K562 (cell line): ENCODE measurements around the gene ATP2A1. TPM values are rescaled to one million over a fixed set of nuclear protein-coding genes. Genes with fewer than 3 reads are reported as not detected.

Experiments used
- ARNT ChIP-seq, 2 experiments: fragments of 450-650 bp; IDR thresholded peaks; 2 replicates each; pipeline ENCODE4 v1.6.1; 2016; ENCODE audit warnings: mild to moderate bottlenecking in 1 of 2
- EGR1 ChIP-seq: fragments of 450-650 bp; conservative IDR thresholded peaks from 2 replicates; pipeline ENCODE4 v1.6.1; 2017; ENCODE audit warnings: mild to moderate bottlenecking
- FOS ChIP-seq: IDR thresholded peaks from 3 replicates; pipeline ENCODE4 v1.6.1; 2011; ENCODE audit not compliant: insufficient read length; ENCODE audit errors: extremely low read depth
- GTF2A2 ChIP-seq: IDR thresholded peaks from 2 replicates; pipeline ENCODE4 v1.6.1; 2016; ENCODE audit warnings: mild to moderate bottlenecking, missing genetic modification characterization, missing compliant biosample characterization
- HDAC6 ChIP-seq: IDR thresholded peaks from 2 replicates; pipeline ENCODE4 v1.6.1; 2012; ENCODE audit warnings: low read depth, mild to moderate bottlenecking, control low read depth, inconsistent platforms, low read length, moderate library complexity
- HMG20B ChIP-seq: fragments of 250-450 bp; sonication (Bioruptor Pico); IDR thresholded peaks from 2 replicates; pipeline ENCODE4 v1.5.0; 2021; ENCODE audit warnings: mild to moderate bottlenecking
- IRF9 ChIP-seq: fragments of 450-650 bp; IDR thresholded peaks from 2 replicates; pipeline ENCODE4 v1.6.1; 2016; ENCODE audit warnings: missing biosample characterization, missing genetic modification characterization
- KDM5B ChIP-seq: fragments of 200-600 bp; sonication (generic); IDR thresholded peaks from 2 replicates; pipeline ENCODE4 v1.6.1; 2012; ENCODE audit warnings: low read depth, mild to moderate bottlenecking, moderate library complexity, low read length, control low read depth, inconsistent platforms; ENCODE audit not compliant: insufficient replicate concordance
- NCOA2 ChIP-seq, 2 experiments: fragments of 450-650 bp; IDR thresholded peaks; 2 replicates each; pipeline ENCODE4 v1.6.1; 2018; ENCODE audit warnings: mild to moderate bottlenecking in 2 of 2, moderate library complexity in 1 of 2; ENCODE audit not compliant: partially characterized antibody in 2 of 2
- NCOA4 ChIP-seq: fragments of 450-650 bp; IDR thresholded peaks from 2 replicates; pipeline ENCODE4 v1.6.1; 2018; ENCODE audit warnings: mild to moderate bottlenecking; ENCODE audit not compliant: partially characterized antibody
- NR3C1 ChIP-seq: sonication (generic); formaldehyde crosslinking; IDR thresholded peaks from 2 replicates; pipeline ENCODE4 v1.8.1; 2022; ENCODE audit warnings: missing genetic modification reagents
- RBBP5 ChIP-seq: fragments of 200-600 bp; sonication (generic); IDR thresholded peaks from 2 replicates; pipeline ENCODE4 v1.6.1; 2012; ENCODE audit warnings: borderline replicate concordance, mild to moderate bottlenecking, low read length, control low read depth, inconsistent platforms; ENCODE audit not compliant: insufficient read depth, poor library complexity, severe bottlenecking
- STAT6 ChIP-seq: sonication (generic); formaldehyde crosslinking; IDR thresholded peaks from 2 replicates; pipeline ENCODE4 v1.8.1; 2023; ENCODE audit warnings: mild to moderate bottlenecking, missing genetic modification reagents
- TCF7L2 ChIP-seq: fragments of 150-350 bp; IDR thresholded peaks from 2 replicates; pipeline ENCODE4 v1.6.1; 2016; ENCODE audit warnings: low read depth, mild to moderate bottlenecking, low read length, moderate library complexity
- TRIM24 ChIP-seq, 2 experiments: fragments of 450-650 bp; IDR thresholded peaks; 2 replicates each; pipeline ENCODE4 v1.6.1; 2016
- TRIM28 ChIP-seq: fragments of 450-650 bp; IDR thresholded peaks from 2 replicates; pipeline ENCODE4 v1.6.1; 2017
- ZFP30 ChIP-seq: fragments of 250-450 bp; sonication (Bioruptor Pico); IDR thresholded peaks from 2 replicates; pipeline ENCODE4 v1.8.0; 2022; ENCODE audit warnings: moderate library complexity, mild to moderate bottlenecking, inconsistent platforms, borderline replicate concordance
- ZNF253 ChIP-seq: fragments of 250-450 bp; sonication (Bioruptor Pico); conservative IDR thresholded peaks from 2 replicates; pipeline ENCODE4 v1.6.1; 2021; ENCODE audit warnings: mild to moderate bottlenecking
- ZNF507 ChIP-seq: conservative IDR thresholded peaks from 2 replicates; pipeline ENCODE4 v1.6.1; 2017; ENCODE audit warnings: missing genetic modification characterization, missing compliant biosample characterization
- ZNF518B ChIP-seq: fragments of 250-450 bp; sonication (Bioruptor Pico); IDR thresholded peaks from 2 replicates; pipeline ENCODE4 v1.5.0; 2021; ENCODE audit warnings: mild to moderate bottlenecking, moderate library complexity
- ZNF79 ChIP-seq: fragments of 250-450 bp; sonication (Bioruptor Pico); IDR thresholded peaks from 2 replicates; pipeline ENCODE4 v1.4.0; 2020; ENCODE audit warnings: low read depth, mild to moderate bottlenecking, moderate library complexity
- polyA plus RNA-seq, 8 experiments: library from polyadenylated mRNA; depleted of rRNA in 4 of 8; stranded (reverse) in 5 of 8; unstranded in 3 of 8; fragments of >200 nt; fragmentation: Nextera tagmentation in 2 of 8; fragmentation: Illumina TruSeq in 1 of 8; extraction: Ambion mirVana in 2 of 8; extraction: Trizol in 1 of 8; gene quantifications; 2 replicates each; pipeline versions ENCODE4 v1.2.1 to v1.2.3, GENCODE V29; 2011 to 2014; ENCODE audit warnings: inconsistent platforms in 1 of 8, missing spikeins in 1 of 8
- total RNA-seq, 7 experiments: library from RNA; depleted of rRNA in 6 of 7; stranded (reverse); fragments of >200 nt in 6 of 7; fragmentation: Illumina TruSeq in 2 of 7; extraction: Trizol in 2 of 7; gene quantifications; 2 replicates each; pipeline versions ENCODE4 v1.2.1 to v1.2.3, GENCODE V29; 2011 to 2021; ENCODE audit warnings: low replicate concordance in 1 of 7

ATP2A1 gene
- total and polyA plus RNA-seq, 9 of the 15 experiments (the other 6 are each of a cell fraction or from before 2014, with no cell fraction given), result 0.25 to 2.6 (median 0.65) TPM

GRCh38 chr16:28846080-28846932 is 32.0 kb upstream of the ATP2A1 start, which contains the start of gene TUFM (continued):
- TF ChIP-seq ZNF518B (CRISPR knock-in tag), result no peak
- TF ChIP-seq ZNF79 (CRISPR knock-in tag), result no peak
- peak; percentile 67 for TF ChIP-seq KDM5B
- TF ChIP-seq TCF7L2, result 0 out of 2 replicates have a peak, but pooled peaks have one; percentile 25
- no peak for TF ChIP-seq GTF2A2 (tag)
- TF ChIP-seq FOS, result no peak
- TF ChIP-seq STAT6 (CRISPR knock-in tag), result 0 out of 2 replicates have a peak, but pooled peaks have one; percentile 74
- TF ChIP-seq ARNT (IDR thresholded peaks at IDR 0.05), result no peak
- no peak for TF ChIP-seq IRF9
- TF ChIP-seq NR3C1, result peak; percentile 64; the same call in 1 of the 2 replicates
- TF ChIP-seq ZNF253 (CRISPR knock-in tag), result no peak
- TF ChIP-seq TRIM28, result no peak
- TF ChIP-seq NCOA4, result no peak
- TF ChIP-seq EGR1, result peak; percentile 39; the same call in 1 of the 2 replicates
- TF ChIP-seq TRIM24 (IDR thresholded peaks at IDR 0.05), result peak in 1 of 2 experiments; percentile 88; a peak in 2 of 4 replicates
- TF ChIP-seq NCOA2 (IDR thresholded peaks at IDR 0.05; ENCODE audit: partially characterized antibody in 2 of 2), result no peak
- TF ChIP-seq RBBP5, result peak; percentile 92
- no peak for TF ChIP-seq ZNF507
- TF ChIP-seq HDAC6, result no peak
- TF ChIP-seq ZFP30, result no peak
- no peak for TF ChIP-seq HMG20B (CRISPR knock-in tag)
